ENCODE measurements around the gene UBE2E2. TPM values are rescaled to one million over a fixed set of nuclear protein-coding genes. Genes with fewer than 3 reads are reported as not detected.

Gene UBE2E2
- total and polyA plus RNA-seq, 2 experiments from 2014 or later, result 140 to 246 TPM

DNA sequence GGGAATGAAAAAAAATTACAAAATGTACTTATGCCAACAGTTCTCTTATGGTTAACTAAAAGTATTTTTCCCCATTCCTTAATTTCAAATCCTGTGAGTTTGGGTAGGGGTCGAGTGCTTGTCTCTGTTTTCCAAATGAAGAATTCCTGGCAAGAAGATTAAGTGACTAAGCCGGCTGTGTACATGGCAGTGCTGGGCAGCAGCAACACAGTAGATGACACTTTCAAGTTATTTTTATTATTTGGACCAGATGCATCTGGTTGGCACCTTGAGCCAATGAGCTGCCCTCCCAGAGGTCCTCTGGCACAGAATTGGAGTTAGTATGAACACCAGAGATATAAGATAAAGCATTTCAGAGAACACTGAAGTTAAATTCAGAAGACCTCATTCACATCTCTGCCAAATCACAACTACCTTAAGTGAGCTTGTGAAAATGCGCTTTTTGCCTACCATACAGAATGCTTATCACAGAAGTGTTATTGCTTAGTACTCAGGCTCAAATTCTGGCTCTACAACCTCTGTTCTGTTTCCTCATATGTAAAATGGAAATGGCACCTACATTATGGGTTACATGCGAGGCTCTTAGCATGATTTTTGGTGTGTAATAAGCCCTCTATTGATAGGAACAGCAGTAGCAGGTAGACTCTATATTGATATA lies 256.9 kb downstream of the UBE2E2 start:
- no peak for DNase-seq (ENCODE audit: low read depth in 1 of 2, low spot score in 1 of 2)
- Histone ChIP-seq H3K9me3 (ENCODE audit: low read depth) (no peaks in the 10 kb centered on the region), H3K4me1 (ENCODE audit: low read depth) (peaks cover 10% of the 10 kb centered on the region), H3K36me3 (no peaks in the 10 kb centered on the region), H3K4me3 (no peak overlapping the region), H3K27me3 (no peaks in the 10 kb centered on the region), H3K27ac (no peak overlapping the region)
- TF ChIP-seq, protein P1, sequence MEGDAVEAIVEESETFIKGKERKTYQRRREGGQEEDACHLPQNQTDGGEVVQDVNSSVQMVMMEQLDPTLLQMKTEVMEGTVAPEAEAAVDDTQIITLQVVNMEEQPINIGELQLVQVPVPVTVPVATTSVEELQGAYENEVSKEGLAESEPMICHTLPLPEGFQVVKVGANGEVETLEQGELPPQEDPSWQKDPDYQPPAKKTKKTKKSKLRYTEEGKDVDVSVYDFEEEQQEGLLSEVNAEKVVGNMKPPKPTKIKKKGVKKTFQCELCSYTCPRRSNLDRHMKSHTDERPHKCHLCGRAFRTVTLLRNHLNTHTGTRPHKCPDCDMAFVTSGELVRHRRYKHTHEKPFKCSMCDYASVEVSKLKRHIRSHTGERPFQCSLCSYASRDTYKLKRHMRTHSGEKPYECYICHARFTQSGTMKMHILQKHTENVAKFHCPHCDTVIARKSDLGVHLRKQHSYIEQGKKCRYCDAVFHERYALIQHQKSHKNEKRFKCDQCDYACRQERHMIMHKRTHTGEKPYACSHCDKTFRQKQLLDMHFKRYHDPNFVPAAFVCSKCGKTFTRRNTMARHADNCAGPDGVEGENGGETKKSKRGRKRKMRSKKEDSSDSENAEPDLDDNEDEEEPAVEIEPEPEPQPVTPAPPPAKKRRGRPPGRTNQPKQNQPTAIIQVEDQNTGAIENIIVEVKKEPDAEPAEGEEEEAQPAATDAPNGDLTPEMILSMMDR (IDR thresholded peaks at IDR 0.05; ENCODE audit: low read depth, low read length), result no peak

DNA sequence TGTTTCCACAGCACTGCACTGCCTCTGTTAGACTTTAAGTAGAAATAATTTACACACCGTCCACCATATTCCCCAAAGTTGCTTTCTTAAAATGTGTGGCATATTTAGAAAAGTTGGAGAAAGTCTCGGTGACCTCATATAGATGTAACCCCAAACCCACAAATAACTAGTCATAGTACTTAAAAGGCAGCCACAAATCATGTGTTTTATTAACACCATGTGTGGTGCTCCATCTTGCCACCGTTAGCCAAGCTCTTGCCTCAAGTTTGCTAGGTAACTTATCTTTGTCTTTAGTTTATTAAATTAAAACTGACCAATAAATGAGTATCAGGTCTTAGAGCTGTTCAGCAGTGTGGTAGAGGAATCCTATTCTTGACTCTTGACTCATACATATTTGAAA lies 257.9 kb downstream of the UBE2E2 start:
- peaks cover 10% of the 10 kb centered on the region for H3K4me1 ChIP-seq (ENCODE audit: low read depth)
- TF ChIP-seq, protein P1 (IDR thresholded peaks at IDR 0.05; ENCODE audit: low read depth, low read length), result no peak

DNA sequence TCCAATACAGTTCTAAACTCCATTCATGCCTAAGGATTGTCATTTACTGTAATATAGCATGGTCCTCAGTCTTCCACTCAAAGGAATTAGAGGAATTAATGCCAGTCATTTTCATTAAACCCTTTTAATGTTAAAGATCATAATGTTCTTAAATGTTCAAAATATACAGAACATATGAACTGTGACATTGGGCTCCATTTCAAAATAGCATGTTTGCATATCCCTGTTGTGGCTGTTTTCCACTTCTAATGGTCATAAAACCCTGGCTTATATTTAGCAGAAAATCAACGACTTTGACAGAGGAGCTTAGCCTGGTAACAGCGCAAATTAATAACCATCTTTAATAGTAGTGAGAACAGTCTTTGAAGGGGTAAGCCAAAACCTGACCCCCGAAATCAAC lies 260.7 kb downstream of the UBE2E2 start:
- Histone ChIP-seq H3K36me3 (no peaks in the 10 kb centered on the region), H3K9me3 (ENCODE audit: low read depth) (no peaks in the 10 kb centered on the region), H3K4me1 (ENCODE audit: low read depth) (peaks cover 10% of the 10 kb centered on the region), H3K27ac (no peak overlapping the region), H3K4me3 (no peak overlapping the region), H3K27me3 (no peaks in the 10 kb centered on the region)
- TF ChIP-seq, protein P1 (IDR thresholded peaks at IDR 0.05; ENCODE audit: low read depth, low read length), result no peak
- DNase-seq (ENCODE audit: low read depth in 1 of 2, low spot score in 1 of 2), result no peak

More for the DNA sequence above, 257.9 kb downstream of the UBE2E2 start:
- no peak overlapping the region for H3K27ac ChIP-seq
- no peaks in the 10 kb centered on the region for H3K27me3 ChIP-seq
- no peak overlapping the region for H3K4me3 ChIP-seq
- H3K36me3 ChIP-seq, result no peaks in the 10 kb centered on the region
- no peak for DNase-seq (ENCODE audit: low read depth in 1 of 2, low spot score in 1 of 2)
- no peaks in the 10 kb centered on the region for H3K9me3 ChIP-seq (ENCODE audit: low read depth)

DNA sequence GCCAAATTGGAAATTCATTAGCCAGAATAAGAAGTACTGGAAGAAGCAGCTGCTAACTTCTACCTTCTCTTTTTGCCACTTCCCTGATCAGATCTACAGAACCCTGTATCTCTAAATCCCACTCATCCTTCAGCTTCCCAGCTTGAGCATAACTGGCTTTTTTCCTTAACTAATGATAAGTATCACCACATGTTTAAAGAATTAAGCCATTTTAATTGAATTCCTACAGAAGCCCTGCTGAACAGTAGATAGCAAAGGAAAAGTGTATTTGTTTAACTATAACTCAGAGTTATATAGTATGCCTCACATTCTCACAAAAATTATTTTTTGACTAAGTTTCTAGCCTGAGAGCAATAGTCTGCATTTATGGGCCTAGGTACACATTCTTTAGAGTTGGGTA lies 262.4 kb downstream of the UBE2E2 start:
- no peak overlapping the region for H3K4me3 ChIP-seq
- no peaks in the 10 kb centered on the region for H3K4me1 ChIP-seq (ENCODE audit: low read depth)
- TF ChIP-seq, protein P1 (IDR thresholded peaks at IDR 0.05; ENCODE audit: low read depth, low read length), result no peak
- no peak for DNase-seq (ENCODE audit: low read depth in 1 of 2, low spot score in 1 of 2)
- no peaks in the 10 kb centered on the region for H3K9me3 ChIP-seq (ENCODE audit: low read depth)
- H3K27me3 ChIP-seq, result no peaks in the 10 kb centered on the region
- no peaks in the 10 kb centered on the region for H3K36me3 ChIP-seq
- H3K27ac ChIP-seq, result no peak overlapping the region

DNA sequence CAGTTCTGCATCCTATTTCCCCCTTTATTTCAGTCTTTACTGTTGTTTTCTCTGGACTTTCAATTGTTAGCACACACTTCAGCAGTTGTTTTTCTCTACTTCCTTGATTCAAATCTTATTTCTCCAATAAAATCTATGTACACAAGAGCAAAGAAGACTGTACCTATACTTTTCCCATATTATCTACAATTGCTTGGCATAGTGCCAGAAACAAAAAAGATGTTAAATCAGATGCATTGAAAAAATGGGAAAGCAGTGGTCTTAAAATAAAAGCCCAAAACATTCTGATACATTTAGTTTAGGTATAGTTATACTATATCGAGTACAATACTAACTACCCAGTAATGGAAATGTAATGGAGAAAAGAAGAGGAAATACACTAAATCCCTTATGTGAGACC lies 265.1 kb downstream of the UBE2E2 start:
- DNase-seq (ENCODE audit: low read depth in 1 of 2, low spot score in 1 of 2), result no peak

More for the DNA sequence above, 265.1 kb downstream of the UBE2E2 start:
- Histone ChIP-seq H3K27me3 (no peaks in the 10 kb centered on the region), H3K4me3 (no peak overlapping the region), H3K9me3 (ENCODE audit: low read depth) (no peaks in the 10 kb centered on the region), H3K36me3 (no peaks in the 10 kb centered on the region), H3K27ac (no peak overlapping the region), H3K4me1 (ENCODE audit: low read depth) (no peaks in the 10 kb centered on the region)
- TF ChIP-seq, protein P1 (IDR thresholded peaks at IDR 0.05; ENCODE audit: low read depth, low read length), result no peak
